T-helper 1 cell treated with Interleukin-12 subunit alpha and Interleukin-12 subunit beta and Interleukin-4 antibody, amounts not matched to agents 30 ng/mL and 1 ng/mL, for 36 hours (primary cell): ENCODE data around the gene BMPR1A. TPM values are rescaled to one million over a fixed set of nuclear protein-coding genes. Genes with fewer than 3 reads are reported as not detected.
"Not testable (repeated sequence)": the region's sequence is repeated elsewhere in the genome, so short reads cannot be mapped to it uniquely, and the experiment has no call there.

Experiments
- intact Hi-C: fragments of 100-400 bp; cut with micrococcal nuclease; formaldehyde crosslinking; loops from one replicate; pipeline ENCODE4 v1.15.1; 2024
- total RNA-seq: library from RNA; stranded (reverse); gene quantifications from 2 replicates; pipeline ENCODE4 v1.2.3, GENCODE V29; 2022

The BMPR1A gene
- total RNA-seq, 1 donor from 2014 or later = 8.9 TPM

- intact Hi-C loops = no loop called here
Observed at GRCh38 chr10:86963341-86963919, 207.0 kb downstream of the BMPR1A start.

GRCh38 chr10:86964061-86964846 lies 207.8 kb downstream of the BMPR1A start:
- intact Hi-C loops = no loop called here

GRCh38 chr10:86964847-86965190 lies 208.4 kb downstream of the BMPR1A start:
- intact Hi-C loops = no loop called here

GRCh38 chr10:86965986-86966654 lies 209.7 kb downstream of the BMPR1A start:
- intact Hi-C loops = loop anchor here (1.0 to 2.0 kb wide), 3 partner anchors 15 to 278 kb away; no protein-coding TSS in a partner anchor

- intact Hi-C loops = loop anchor here (2.0 kb wide), 1 partner anchor 17 kb away; no protein-coding TSS in a partner anchor
Observed at GRCh38 chr10:86967481-86967941, 211.1 kb downstream of the BMPR1A start.

- intact Hi-C loops = no loop called here
Observed at GRCh38 chr10:86968271-86968993, 212.0 kb downstream of the BMPR1A start, which contains the start of gene ADIRF. Gene ADIRF, plus strand, starts transcription at chr10:86968482. Its CDS starts 63 bp downstream, at chr10:86968545.

- intact Hi-C loops = no loop called here
Observed at GRCh38 chr10:86968994-86969355, 212.6 kb downstream of the BMPR1A start.

GRCh38 chr10:86969421-86970041 lies 213.1 kb downstream of the BMPR1A start:
- intact Hi-C loops = loop anchor here (2.0 kb wide), 1 partner anchor 213 kb away; the partner anchor contains the start of gene BMPR1A

GRCh38 chr10:86970162-86970981 lies 214.0 kb downstream of the BMPR1A start:
- intact Hi-C loops = loop anchor here (2.0 kb wide), 1 partner anchor 214 kb away; the partner anchor contains the start of gene BMPR1A

- intact Hi-C loops = loop anchor here (1.0 to 2.0 kb wide), 4 partner anchors 32 to 260 kb away; partner anchors contain the start of genes BMPR1A and SHLD2
Observed at GRCh38 chr10:86970982-86971231, 214.5 kb downstream of the BMPR1A start.

GRCh38 chr10:86971232-86971991 lies 215.0 kb downstream of the BMPR1A start:
- intact Hi-C loops = loop anchor here (1.0 to 2.0 kb wide), 4 partner anchors 32 to 260 kb away; partner anchors contain the start of genes BMPR1A and SHLD2

GRCh38 chr10:86972613-86973380 lies 216.4 kb downstream of the BMPR1A start:
- intact Hi-C loops = no loop called here

GRCh38 chr10:86974484-86974883 lies 218.1 kb downstream of the BMPR1A start:
- intact Hi-C loops = no loop called here

- intact Hi-C loops = no loop called here
Observed at GRCh38 chr10:86976362-86977056, 220.1 kb downstream of the BMPR1A start.

GRCh38 chr10:86978457-86978856 lies 222.0 kb downstream of the BMPR1A start:
- intact Hi-C loops = not testable (repeated sequence)

GRCh38 chr10:86979296-86979818 lies 222.9 kb downstream of the BMPR1A start:
- intact Hi-C loops = no loop called here

- intact Hi-C loops = no loop called here
Observed at GRCh38 chr10:86979977-86980448, 223.6 kb downstream of the BMPR1A start.
